ENCODE results near the gene PTPRN2.

GRCh38 chr7:158396982-158397862 is 190.4 kb downstream of the PTPRN2 start:
- TF ChIP-seq CTCF (conservative IDR thresholded peaks at IDR 0.05 in 1 of 2, IDR thresholded peaks at IDR 0.05 in 1 of 2; ENCODE audit: low read depth in 1 of 2, low read length in 2 of 2) (no peak), EZH2 (IDR thresholded peaks at IDR 0.05; ENCODE audit: low read length, missing control alignments) (no peak)

All from fibroblast of lung (primary cell).